ENCODE measurements around the gene NRSN1. TPM values are rescaled to one million over a fixed set of nuclear protein-coding genes. Genes with fewer than 3 reads are reported as not detected.

Gene NRSN1, protein sequence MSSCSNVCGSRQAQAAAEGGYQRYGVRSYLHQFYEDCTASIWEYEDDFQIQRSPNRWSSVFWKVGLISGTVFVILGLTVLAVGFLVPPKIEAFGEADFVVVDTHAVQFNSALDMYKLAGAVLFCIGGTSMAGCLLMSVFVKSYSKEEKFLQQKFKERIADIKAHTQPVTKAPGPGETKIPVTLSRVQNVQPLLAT
- total RNA-seq, result not detected in 2 replicates

DNA sequence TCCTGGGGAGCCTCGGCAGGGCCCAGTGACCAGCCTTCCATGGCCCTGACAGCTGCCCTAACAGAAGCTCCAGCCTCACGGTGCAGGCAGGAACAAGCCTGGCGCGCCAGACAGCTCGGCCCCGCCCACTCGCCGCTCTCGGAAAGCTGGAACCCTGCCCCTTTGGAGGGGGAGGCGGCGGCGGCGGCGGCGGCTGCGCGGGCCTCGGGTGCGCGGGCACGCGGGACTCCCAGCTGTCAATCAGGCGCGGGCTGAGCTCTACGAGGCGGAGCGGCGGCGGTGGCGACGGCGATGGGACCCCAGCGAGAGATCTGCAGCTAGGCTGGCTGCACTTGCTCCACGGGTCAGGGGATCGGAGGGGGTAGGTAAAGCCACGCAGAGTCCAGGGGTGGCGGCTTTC, at the start of gene NRSN1:
Gene NRSN1 (plus strand): TSS at position 236 of the 400 bp plus-strand sequence. CDS start 8,113 bp downstream, outside the sequence.

Other genes starting within 250 kb of the NRSN1 start
- gene DCDC2, start 231.8 kb downstream of the NRSN1 start, total RNA-seq, result 0.07 TPM in 1 of 2 replicates, not detected in the other